ENCODE results near the gene WWC2.
"Not testable (repeated sequence)": the region's sequence is repeated elsewhere in the genome, so short reads cannot be mapped to it uniquely, and the experiment has no call there.

The WWC2 gene

GRCh38 chr4:183324619-183325018 lies 225.6 kb downstream of the WWC2 start:
- Mint-ChIP-seq H3K4me1 (ENCODE audit: low read depth in 2 of 2) (peaks cover 0 to 5% of the 10 kb centered on the region in 2 donors), H3K9me3 (peaks cover 0 to 1% of the 10 kb centered on the region in 2 donors), H3K4me3 (no peak overlapping the region), H3K27ac (no peak overlapping the region), H3K27me3 (peaks cover 16 to 30% of the 10 kb centered on the region in 2 donors), H3K36me3 (ENCODE audit: insufficient read depth) (no peaks in the 10 kb centered on the region)
- no peak for ATAC-seq (replicated peaks)
- no peak for DNase-seq

GRCh38 chr4:183326387-183326786 lies 227.3 kb downstream of the WWC2 start:
- H3K27ac Mint-ChIP-seq; H3K36me3 Mint-ChIP-seq (ENCODE audit: insufficient read depth); H3K9me3 Mint-ChIP-seq; DNase-seq; H3K4me3 Mint-ChIP-seq; H3K4me1 Mint-ChIP-seq (ENCODE audit: low read depth in 2 of 2); ATAC-seq (replicated peaks): not testable (repeated sequence)
- peaks cover 17 to 30% of the 10 kb centered on the region in 2 donors for H3K27me3 Mint-ChIP-seq

- no peaks in the 10 kb centered on the region for H3K36me3 Mint-ChIP-seq (ENCODE audit: insufficient read depth)
- no peak for DNase-seq
Measured at GRCh38 chr4:183326853-183327252, 227.8 kb downstream of the WWC2 start.

GRCh38 chr4:183327827-183328226 lies 228.8 kb downstream of the WWC2 start:
- H3K4me3 Mint-ChIP-seq = no peak overlapping the region
- DNase-seq (no peak), ATAC-seq (replicated peaks) (no peak)

More at GRCh38 chr4:183326853-183327252, 227.8 kb downstream of the WWC2 start:
- Mint-ChIP-seq H3K27ac (no peak overlapping the region), H3K4me3 (no peak overlapping the region), H3K27me3 (peaks cover 22 to 34% of the 10 kb centered on the region in 2 donors), H3K4me1 (ENCODE audit: low read depth in 2 of 2) (peaks cover 0 to 1% of the 10 kb centered on the region in 2 donors), H3K9me3 (peaks cover 0 to 1% of the 10 kb centered on the region in 2 donors)
- ATAC-seq (replicated peaks) = no peak

GRCh38 chr4:183328832-183329231 lies 229.8 kb downstream of the WWC2 start:
- DNase-seq (no peak), ATAC-seq (replicated peaks) (no peak)
- Mint-ChIP-seq H3K36me3 (ENCODE audit: insufficient read depth) (no peaks in the 10 kb centered on the region), H3K9me3 (peaks cover 0 to 1% of the 10 kb centered on the region in 2 donors), H3K27ac (no peak overlapping the region), H3K27me3 (peaks cover 42 to 49% of the 10 kb centered on the region in 2 donors), H3K4me3 (no peak overlapping the region), H3K4me1 (ENCODE audit: low read depth in 2 of 2) (no peaks in the 10 kb centered on the region)

More at GRCh38 chr4:183327827-183328226, 228.8 kb downstream of the WWC2 start:
- Mint-ChIP-seq H3K9me3 (peaks cover 0 to 1% of the 10 kb centered on the region in 2 donors), H3K4me1 (ENCODE audit: low read depth in 2 of 2) (no peaks in the 10 kb centered on the region), H3K36me3 (ENCODE audit: insufficient read depth) (no peaks in the 10 kb centered on the region), H3K27ac (no peak overlapping the region), H3K27me3 (peaks cover 32 to 44% of the 10 kb centered on the region in 2 donors)

- Mint-ChIP-seq H3K4me1 (ENCODE audit: low read depth in 2 of 2) (no peaks in the 10 kb centered on the region), H3K4me3 (no peak overlapping the region), H3K27ac (no peak overlapping the region), H3K9me3 (peaks cover 0 to 1% of the 10 kb centered on the region in 2 donors), H3K27me3 (peaks cover 46 to 53% of the 10 kb centered on the region in 2 donors), H3K36me3 (ENCODE audit: insufficient read depth) (no peaks in the 10 kb centered on the region)
- DNase-seq (no peak), ATAC-seq (replicated peaks) (no peak)
Measured at GRCh38 chr4:183329244-183329643, 230.2 kb downstream of the WWC2 start.

- Mint-ChIP-seq H3K4me3 (no peak overlapping the region), H3K9me3 (peaks cover 0 to 1% of the 10 kb centered on the region in 2 donors), H3K27ac (no peak overlapping the region), H3K27me3 (peaks cover 39 to 47% of the 10 kb centered on the region in 2 donors), H3K4me1 (ENCODE audit: low read depth in 2 of 2) (no peaks in the 10 kb centered on the region), H3K36me3 (ENCODE audit: insufficient read depth) (no peaks in the 10 kb centered on the region)
- no peak for ATAC-seq (replicated peaks)
- no peak for DNase-seq
Measured at GRCh38 chr4:183329954-183330742, 231.1 kb downstream of the WWC2 start.

GRCh38 chr4:183330841-183331240 lies 231.8 kb downstream of the WWC2 start:
- no peak overlapping the region for H3K4me3 Mint-ChIP-seq
- DNase-seq (no peak), ATAC-seq (replicated peaks) (no peak)
- peaks cover 0 to 1% of the 10 kb centered on the region in 2 donors for H3K9me3 Mint-ChIP-seq
- peaks cover 3 to 4% of the 10 kb centered on the region in 2 donors for H3K4me1 Mint-ChIP-seq (ENCODE audit: low read depth in 2 of 2)
- H3K36me3 Mint-ChIP-seq (ENCODE audit: insufficient read depth) = no peaks in the 10 kb centered on the region
- no peak overlapping the region for H3K27ac Mint-ChIP-seq
- peaks cover 36 to 41% of the 10 kb centered on the region in 2 donors for H3K27me3 Mint-ChIP-seq

- Mint-ChIP-seq H3K9me3 (no peaks in the 10 kb centered on the region), H3K36me3 (ENCODE audit: insufficient read depth) (no peaks in the 10 kb centered on the region), H3K4me1 (ENCODE audit: low read depth in 2 of 2) (peaks cover 3 to 4% of the 10 kb centered on the region in 2 donors), H3K4me3 (no peak overlapping the region), H3K27ac (no peak overlapping the region), H3K27me3 (peaks cover 31 to 36% of the 10 kb centered on the region in 2 donors)
- ATAC-seq (replicated peaks) (no peak), DNase-seq (no peak)
Measured at GRCh38 chr4:183332447-183332846, 233.4 kb downstream of the WWC2 start.

GRCh38 chr4:183333202-183333601 lies 234.1 kb downstream of the WWC2 start:
- no peaks in the 10 kb centered on the region for H3K9me3 Mint-ChIP-seq
- no peak for DNase-seq
- peaks cover 31 to 36% of the 10 kb centered on the region in 2 donors for H3K27me3 Mint-ChIP-seq
- no peak for ATAC-seq (replicated peaks)
- H3K27ac Mint-ChIP-seq = no peak overlapping the region
- H3K4me1 Mint-ChIP-seq (ENCODE audit: low read depth in 2 of 2) = peaks cover 3 to 4% of the 10 kb centered on the region in 2 donors
- no peaks in the 10 kb centered on the region for H3K36me3 Mint-ChIP-seq (ENCODE audit: insufficient read depth)
- no peak overlapping the region for H3K4me3 Mint-ChIP-seq

GRCh38 chr4:183333983-183334382 lies 234.9 kb downstream of the WWC2 start:
- ATAC-seq (replicated peaks) (no peak), DNase-seq (no peak)
- Mint-ChIP-seq H3K36me3 (ENCODE audit: insufficient read depth) (no peaks in the 10 kb centered on the region), H3K4me1 (ENCODE audit: low read depth in 2 of 2) (peaks cover 3 to 4% of the 10 kb centered on the region in 2 donors), H3K9me3 (no peaks in the 10 kb centered on the region), H3K27me3 (peaks cover 25 to 33% of the 10 kb centered on the region in 2 donors), H3K27ac (no peak overlapping the region), H3K4me3 (no peak overlapping the region)

GRCh38 chr4:183335369-183335940 lies 236.4 kb downstream of the WWC2 start:
- no peak overlapping the region for H3K4me3 Mint-ChIP-seq
- H3K9me3 Mint-ChIP-seq = no peaks in the 10 kb centered on the region
- no peaks in the 10 kb centered on the region for H3K36me3 Mint-ChIP-seq (ENCODE audit: insufficient read depth)
- ATAC-seq (replicated peaks) = no peak
- peaks cover 22 to 30% of the 10 kb centered on the region in 2 donors for H3K27me3 Mint-ChIP-seq
- H3K27ac Mint-ChIP-seq = no peak overlapping the region
- DNase-seq = no peak
- H3K4me1 Mint-ChIP-seq (ENCODE audit: low read depth in 2 of 2) = peaks cover 3 to 4% of the 10 kb centered on the region in 2 donors

- Mint-ChIP-seq H3K27me3 (peaks cover 14 to 19% of the 10 kb centered on the region in 2 donors), H3K4me3 (no peak overlapping the region), H3K9me3 (no peaks in the 10 kb centered on the region), H3K4me1 (ENCODE audit: low read depth in 2 of 2) (peaks cover 3 to 4% of the 10 kb centered on the region in 2 donors), H3K27ac (no peak overlapping the region), H3K36me3 (ENCODE audit: insufficient read depth) (no peaks in the 10 kb centered on the region)
- ATAC-seq (replicated peaks) (no peak), DNase-seq (no peak)
Measured at GRCh38 chr4:183337349-183337748, 238.3 kb downstream of the WWC2 start.

- no peak for DNase-seq
- H3K27ac Mint-ChIP-seq = no peak overlapping the region
- H3K4me1 Mint-ChIP-seq (ENCODE audit: low read depth in 2 of 2) = peaks cover 3 to 4% of the 10 kb centered on the region in 2 donors
- ATAC-seq (replicated peaks) = no peak
- peaks cover 9 to 15% of the 10 kb centered on the region in 2 donors for H3K27me3 Mint-ChIP-seq
- no peak overlapping the region for H3K4me3 Mint-ChIP-seq
- H3K36me3 Mint-ChIP-seq (ENCODE audit: insufficient read depth) = no peaks in the 10 kb centered on the region
- H3K9me3 Mint-ChIP-seq = no peaks in the 10 kb centered on the region
Measured at GRCh38 chr4:183337833-183338232, 238.8 kb downstream of the WWC2 start.
